Measurements from ENCODE around the gene SLC1A5. TPM values are rescaled to one million over a fixed set of nuclear protein-coding genes. Genes with fewer than 3 reads are reported as not detected.
"Not testable (repeated sequence)": the region's sequence is repeated elsewhere in the genome, so short reads cannot be mapped to it uniquely, and the experiment has no call there.

Gene SLC1A5
- polyA plus RNA-seq (ENCODE audit: insufficient read length in 3 of 3), result 10 to 100 TPM; 32.8 to 42.7 (median 38.8) TPM

DNA sequence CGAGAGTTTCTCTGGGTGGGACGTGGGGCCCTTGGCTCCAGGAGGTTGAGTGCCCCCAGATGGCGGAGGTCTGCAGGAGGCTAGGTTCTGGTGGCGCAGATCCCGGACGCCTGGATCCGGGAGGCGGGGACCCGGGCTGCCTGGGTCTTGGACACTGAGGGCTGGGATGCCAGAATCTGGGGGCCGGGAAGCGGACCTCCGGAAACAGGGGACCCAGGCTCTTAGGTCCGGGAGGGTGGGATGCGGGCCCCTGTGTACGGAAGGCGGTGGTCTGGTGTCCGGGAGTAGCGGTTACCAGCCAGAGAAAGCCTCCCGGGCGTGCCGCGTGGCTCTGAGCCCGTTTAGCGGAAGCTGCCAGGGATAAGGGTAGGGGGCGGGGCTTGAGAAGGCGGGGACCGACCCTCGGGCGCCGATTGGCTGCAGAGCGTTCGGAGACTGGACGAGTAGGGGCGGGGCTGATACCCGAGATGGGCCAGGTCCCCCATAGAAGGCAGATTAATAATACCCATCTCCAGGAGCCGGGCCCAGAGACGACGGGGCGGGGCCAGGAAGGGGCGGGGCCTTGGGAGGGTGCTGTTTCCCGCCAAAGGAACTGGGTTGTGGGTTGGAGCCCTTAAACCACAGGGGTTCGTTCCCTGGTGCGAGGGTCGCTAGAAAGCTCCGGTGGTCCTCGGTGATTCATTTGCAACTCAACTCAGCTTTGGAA, at the start of gene SLC1A5:
Gene SLC1A5, minus strand, starts transcription at position 333 of the 706 bp plus-strand sequence. CDS start 629 bp downstream, outside the sequence.
- DNase-seq (ENCODE audit: low read depth in 3 of 3, low spot score in 2 of 3), result peak in 2 of 3 donors; percentile 80 to 86

DNA sequence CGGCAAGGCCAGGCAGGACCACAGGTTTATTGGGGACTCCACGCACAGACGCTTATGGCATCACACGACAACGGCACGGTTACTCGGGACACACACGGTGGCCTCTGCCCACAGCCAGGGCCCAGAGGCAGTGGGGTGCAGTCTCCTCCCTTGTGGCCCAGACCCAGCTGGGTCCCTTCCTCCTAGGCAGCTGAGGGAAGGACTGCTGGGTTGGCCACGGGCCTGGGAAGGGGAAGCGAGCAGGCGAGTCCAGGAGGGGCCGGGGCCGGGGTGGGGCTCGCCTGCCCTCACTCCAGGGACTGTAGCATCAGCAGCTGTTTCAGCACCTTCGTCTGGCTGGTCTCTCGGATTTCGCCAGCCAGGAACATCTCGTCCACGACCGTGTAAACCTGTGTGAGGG, 49.8 kb upstream of the SLC1A5 start:
- DNase-seq (ENCODE audit: low read depth in 3 of 3, low spot score in 2 of 3), result no peak

DNA sequence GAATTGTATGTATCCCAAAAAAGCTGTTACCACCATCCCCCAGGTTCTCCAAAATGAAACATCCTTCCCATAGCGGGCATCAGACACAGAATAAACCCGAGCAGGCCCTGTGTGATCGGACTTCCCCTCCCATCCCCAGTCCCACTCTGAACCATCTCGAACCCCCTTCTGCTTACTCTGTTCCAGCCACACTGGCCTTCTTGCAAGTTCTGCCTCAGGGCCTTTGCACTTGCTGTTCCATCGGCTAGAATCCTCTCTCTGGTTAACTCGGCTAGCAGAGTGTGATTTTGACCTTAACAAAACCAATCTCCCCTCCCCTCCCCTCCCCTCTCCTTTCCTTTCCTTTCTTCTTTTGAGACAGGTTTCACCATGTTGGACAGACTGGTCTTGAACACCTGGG, 46.6 kb upstream of the SLC1A5 start:
- DNase-seq (ENCODE audit: low read depth in 3 of 3, low spot score in 2 of 3), result no peak

DNA sequence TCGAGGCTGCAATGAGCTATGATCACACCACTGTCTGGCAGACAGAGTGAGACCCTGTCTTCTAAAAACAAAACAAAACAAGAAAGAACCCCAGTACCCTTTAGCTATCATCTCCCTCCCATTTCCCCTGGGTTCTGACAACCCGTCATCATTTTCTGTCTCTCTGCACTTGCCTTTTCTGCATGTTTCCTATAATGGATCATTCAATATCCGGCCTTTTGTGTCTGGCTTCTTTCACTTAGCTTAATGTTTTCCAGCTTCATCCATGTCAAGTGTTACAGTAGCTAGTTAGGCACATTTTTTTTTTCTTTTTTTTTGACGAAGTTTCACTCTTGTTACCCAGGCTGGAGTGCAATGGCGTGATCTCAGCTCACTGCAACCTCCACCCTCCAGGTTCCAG, 45.7 kb upstream of the SLC1A5 start:
- no peak for DNase-seq (ENCODE audit: low read depth in 3 of 3, low spot score in 2 of 3)

DNA sequence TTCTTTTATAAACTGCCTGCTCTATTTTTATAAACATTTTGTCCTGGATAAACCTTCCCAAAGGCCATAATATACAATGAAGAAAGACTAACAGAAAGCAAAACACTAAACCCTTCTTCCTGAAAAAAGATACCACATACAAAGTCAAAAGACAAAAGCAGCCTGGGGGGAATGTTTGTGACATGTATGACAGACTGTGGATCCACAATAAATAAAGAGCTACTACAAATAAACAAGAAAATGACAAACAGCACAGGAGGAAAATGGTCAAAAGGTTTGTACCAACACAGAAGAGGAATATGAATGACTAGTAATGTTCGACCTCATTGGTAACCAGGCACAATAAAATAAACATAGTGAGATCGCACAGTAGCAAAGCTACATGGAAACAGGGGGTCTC, 42.5 kb upstream of the SLC1A5 start:
- DNase-seq (ENCODE audit: low read depth in 3 of 3, low spot score in 2 of 3), result no peak

DNA sequence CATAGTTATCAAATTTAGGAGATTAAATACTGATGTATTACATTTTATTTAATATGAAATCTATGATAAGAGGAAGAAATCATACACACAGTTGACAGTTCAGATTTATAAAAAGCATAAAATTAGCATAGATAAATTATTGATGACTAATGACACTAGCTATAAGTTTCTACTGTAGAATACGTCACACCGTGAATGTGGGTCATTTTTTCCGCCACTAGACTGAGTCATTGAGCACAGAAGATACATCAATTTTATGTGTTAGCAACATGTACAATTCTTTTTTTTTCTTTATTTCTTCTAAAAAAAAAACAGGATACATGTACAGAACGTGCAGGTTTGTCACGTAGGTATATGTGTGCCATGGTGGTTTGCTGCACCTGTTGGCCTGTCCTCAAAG, 40.1 kb upstream of the SLC1A5 start:
- DNase-seq (ENCODE audit: low read depth in 3 of 3, low spot score in 2 of 3), result no peak

DNA sequence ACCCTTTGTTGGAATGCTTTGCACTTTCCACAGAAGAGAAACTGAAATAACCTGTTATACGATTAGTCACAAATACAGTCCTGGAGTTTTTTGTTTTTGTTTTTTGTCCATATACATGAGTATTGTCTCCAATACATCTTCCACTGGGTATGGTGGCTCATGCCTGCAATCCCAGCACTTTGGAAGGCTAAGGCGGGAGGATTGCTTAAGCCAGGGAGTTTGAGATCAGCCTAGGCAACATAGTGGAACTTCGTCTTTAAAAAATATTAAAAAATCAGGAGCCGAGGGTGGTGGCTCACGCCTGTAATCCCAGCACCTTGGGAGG, 37.3 kb upstream of the SLC1A5 start:
- DNase-seq (ENCODE audit: low read depth in 3 of 3, low spot score in 2 of 3), result no peak

DNA sequence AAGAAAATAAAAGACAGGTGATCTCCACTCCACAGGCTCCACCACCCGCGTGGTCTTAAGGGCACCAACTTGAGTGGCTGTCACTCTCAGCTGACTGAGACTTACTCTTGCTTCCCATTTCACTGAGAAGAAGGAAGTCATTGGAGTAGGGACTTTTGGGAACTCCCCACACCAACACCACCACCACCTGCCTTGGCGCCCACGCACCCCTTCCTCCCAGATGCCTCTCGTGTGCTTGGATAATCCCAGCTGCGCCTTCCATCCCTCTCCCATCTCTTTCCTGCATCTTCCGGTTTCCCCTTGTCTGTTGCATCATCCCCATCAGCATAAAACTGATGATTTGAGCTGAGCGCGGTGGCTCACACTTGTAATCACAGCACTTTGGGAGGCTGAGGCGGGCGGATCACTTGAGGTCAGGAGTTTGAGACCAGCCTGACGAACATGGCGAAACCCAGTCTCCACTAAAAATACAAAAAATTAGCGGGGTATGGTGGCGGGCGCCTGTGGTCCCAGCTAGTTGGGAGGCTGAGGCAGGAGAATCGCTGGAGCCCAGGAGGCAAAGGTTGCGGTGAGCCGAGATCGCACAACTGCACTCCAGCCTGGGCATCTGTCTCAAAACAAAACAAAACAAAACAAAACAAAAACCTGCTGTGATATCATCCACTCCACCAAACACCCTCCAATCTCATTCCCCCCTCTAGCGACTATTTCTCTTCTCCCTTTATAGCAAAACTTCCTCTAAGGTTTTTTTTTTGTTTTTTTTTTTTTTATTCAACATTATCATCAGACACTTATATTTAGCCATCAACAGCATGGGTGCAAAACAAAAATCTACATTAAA, 36.7 kb upstream of the SLC1A5 start:
- DNase-seq (ENCODE audit: low read depth in 3 of 3, low spot score in 2 of 3), result no peak

DNA sequence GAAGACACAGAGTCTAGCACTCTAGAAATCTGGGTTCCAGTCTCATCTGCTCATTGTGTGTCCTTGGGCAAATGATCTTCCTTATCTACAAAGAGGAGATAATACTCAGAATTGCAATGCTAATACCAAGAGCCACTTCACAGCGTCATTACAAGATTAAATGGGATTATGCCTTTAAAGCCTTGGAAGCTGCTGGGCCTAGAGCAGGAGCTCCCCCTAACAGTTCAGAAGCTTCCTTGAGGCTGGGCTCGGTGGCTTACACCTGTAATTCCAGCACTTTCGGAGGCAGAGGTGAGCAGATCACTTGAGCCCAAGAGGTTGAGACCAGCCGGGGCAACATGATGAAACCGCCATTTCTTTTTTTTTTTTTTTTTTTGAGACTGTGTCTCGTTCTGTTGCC, 34.7 kb upstream of the SLC1A5 start:
- DNase-seq (ENCODE audit: low read depth in 3 of 3, low spot score in 2 of 3), result no peak

DNA sequence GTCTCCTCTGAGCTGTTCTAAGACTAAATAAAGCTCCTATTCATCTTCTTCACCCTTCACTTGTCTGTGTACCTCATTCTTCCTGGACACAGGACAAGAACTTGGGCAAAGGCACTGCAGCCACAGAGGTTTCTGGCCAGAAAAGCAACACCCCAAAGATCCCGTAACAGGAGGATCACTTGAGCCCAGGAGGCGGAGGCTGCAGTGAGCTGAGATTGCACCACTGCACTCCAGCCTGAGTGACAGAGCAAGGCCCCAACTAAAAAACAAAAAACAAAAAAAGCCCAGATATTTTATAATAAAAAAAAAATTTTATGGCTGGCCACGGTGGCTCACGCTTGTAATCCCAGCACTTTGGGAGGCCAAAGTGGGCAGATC, 34.0 kb upstream of the SLC1A5 start:
- not testable (repeated sequence) for DNase-seq (ENCODE audit: low read depth in 3 of 3, low spot score in 2 of 3)

DNA sequence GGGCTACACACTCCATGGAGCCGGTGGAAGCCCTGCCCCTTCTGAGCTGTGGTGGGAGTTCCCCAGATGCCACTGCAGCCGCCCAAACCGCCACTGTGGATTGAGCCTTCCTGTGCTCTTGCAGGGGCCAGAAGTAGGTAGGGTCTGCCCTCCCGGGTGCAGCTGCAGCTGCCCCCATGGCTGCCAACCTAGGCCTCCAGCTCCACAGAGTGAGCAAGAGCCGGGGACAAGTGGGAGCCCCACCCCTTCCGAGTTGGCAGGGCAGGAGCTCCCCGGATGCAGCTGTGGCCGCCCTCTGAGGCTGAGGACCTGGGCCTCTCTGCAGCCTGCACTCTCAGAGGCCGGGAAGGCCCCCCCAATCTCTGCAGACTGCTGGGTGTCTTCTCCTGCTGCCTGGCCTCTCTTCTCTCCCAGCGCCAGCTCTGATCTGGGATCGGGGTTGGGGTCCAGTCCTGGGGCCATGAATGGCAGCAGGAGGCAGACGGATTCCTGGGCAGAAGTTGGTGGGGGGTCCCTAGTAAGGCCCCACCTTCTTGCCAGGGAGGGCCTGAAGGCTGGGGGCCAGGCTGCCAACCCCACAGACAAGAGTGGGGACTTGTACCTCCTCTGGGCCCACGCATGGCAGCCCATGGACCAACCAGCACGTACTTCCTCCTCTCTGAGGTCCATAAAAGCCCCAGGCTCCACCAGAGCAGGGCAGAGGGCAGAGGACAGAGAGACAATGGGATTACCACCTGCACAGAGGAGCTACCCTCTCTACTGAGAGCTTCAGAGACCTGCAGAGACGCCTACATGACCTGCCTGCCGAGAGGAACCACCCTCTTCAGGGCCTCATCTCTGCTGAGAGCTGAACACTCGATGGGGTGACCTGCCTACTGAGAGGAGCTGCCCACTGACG, 33.4 kb upstream of the SLC1A5 start:
- DNase-seq (ENCODE audit: low read depth in 3 of 3, low spot score in 2 of 3), result no peak

DNA sequence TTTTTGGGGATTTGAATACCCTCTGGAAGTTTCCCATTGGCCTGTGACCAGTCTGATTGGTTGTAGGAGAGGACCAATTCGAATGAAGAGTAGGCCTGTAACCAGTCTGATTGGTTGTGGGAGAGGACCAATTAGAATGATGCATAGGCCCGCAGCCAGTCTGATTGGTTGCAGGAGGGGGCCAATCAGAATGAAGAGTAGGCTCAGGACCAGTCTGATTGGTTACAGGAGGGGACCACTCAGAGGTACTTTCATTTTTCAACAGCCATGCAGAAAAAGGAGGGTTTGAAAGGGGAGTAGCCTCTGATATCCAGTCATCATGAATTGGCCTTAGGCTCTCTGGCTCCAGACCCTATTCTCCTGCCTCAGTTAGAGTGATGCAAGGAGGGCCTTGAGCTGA, 30.4 kb upstream of the SLC1A5 start:
- no peak for DNase-seq (ENCODE audit: low read depth in 3 of 3, low spot score in 2 of 3)

DNA sequence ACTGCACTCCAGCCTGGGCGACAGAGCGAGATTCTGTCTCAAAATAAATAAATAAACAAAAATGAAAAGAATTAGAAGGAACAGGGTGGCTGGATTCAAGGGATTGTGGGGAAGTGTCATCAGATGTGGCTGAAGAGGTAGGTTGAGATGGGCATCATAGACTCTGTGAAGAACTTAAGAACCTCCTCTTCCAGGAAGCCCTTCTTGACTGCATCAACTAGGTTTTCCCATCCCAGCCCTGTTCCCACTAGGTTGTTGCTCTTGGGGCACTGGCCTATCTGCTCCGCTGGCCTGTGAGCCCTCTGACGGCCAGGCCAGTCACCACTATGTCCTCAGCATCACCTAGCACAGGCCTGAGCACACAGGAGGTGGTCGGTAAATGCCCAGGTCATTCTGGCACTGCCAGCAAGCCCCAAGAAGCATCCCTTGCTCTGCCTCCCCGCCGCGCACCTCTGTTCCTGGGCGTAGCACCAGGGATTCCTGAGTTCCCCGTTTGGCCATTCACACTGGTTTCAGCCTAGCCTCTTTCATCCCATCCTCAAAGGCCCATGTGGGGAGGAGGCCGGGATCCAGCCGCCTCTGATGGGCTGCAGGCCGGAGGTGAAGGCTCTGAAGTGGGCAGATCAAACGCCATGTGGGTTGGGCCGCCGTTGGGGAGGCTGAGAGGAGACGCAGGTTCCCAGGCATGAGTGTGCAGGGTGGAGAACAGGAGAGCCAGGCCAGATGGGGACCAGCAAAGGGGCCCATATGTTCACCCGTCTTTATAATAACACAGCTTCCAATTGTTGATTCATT, 27.6 kb upstream of the SLC1A5 start:
- DNase-seq (ENCODE audit: low read depth in 3 of 3, low spot score in 2 of 3), result no peak

DNA sequence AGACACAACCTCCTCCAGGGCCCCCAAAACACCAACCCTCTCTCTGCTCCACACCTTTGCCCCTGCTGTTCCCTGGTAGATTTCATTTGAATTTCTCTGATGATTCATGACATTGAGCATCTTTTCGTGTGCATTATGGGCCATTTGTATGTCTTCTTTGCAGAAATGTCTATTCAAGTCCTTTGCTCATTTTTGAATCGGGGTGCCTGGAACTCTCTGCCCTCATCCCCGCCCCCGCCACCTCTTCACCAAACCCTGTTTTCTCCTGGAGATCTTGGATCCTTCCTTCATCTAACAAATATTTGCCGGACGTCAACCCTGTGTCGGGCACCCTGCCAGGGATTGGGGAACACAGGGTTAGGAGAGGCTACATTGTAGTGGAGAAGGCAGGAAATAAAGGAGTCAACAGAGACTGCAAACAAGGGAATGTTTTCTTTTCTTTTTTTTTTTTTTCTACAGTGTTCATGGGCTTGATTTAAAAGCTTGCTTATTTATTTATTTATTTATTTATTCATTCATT, 25.5 kb upstream of the SLC1A5 start:
- no peak for DNase-seq (ENCODE audit: low read depth in 3 of 3, low spot score in 2 of 3)

DNA sequence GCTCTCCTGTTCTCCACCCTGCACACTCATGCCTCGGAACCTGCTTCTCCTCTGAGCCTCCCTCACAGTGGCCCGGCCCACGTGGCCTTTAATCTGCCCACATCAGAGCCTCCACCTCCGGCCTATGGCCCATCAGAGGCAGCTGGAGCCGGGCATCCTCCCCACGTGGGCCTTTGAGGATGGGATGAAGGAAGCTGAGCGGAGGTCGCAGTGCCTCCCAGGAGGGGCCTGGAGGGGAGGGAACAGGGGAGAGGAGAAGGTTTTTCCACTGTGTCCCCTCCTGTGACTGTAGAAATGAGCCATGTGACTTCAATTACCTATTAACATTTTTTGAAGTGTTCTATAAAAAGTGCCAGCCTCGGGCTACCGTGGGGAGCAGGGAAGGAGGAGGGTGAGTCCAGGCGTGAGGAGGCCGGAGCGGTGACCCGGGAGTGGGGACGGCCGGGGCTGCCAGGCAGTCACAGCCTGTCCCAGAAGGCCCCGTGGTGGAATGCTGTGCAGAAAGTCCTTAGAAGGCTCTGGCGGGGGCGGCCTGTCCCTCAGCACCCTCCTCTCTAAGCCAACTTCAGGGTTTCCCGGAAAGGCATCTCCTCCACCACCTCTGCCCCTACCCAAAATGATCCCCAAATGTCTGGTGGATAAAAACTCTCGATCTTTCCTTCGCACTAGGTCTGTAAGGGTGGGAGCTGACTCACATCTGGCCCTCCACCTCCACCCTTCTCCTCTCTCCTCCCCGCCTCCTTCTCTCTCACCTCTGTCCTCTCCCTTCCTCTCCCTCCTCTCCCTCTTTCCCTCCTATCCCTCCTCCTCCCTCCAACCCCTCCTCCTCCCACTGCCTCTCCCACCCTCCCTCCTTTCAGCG, 24.8 kb upstream of the SLC1A5 start:
- DNase-seq (ENCODE audit: low read depth in 3 of 3, low spot score in 2 of 3), result no peak

DNA sequence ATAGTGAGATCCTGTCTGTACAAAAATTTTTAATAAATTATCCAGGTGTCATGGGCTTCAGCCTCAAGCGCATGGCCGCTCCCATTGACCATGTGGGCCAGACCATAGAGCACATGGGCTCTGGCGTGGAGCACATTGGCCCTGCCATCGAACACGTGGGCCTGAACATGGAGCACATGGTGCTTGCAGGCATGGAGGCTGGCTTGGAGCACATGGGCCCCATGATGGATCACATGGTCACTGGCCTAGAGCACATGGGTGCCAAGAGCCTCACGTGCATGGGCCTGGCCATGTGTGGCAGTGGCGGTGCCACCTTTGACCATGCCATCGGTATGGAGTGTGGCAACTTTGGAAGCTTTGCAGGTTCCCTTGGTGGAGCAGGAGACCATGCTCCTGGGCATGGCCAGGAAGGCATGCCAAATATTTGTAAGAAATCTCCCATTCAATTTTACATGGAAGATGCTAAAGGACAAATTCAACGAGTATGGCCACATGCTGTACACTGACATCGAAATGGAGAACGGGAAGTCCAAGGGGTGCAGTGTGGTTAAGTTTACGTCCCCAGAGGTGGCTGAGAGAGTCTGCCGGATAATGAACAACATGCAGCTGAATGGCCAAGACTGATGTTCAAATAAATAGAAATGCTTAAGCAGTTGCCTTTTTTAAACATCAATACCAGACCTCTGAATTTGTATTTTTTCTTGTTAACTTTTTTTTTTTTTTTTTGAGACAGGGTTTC, 21.3 kb upstream of the SLC1A5 start:
- no peak for DNase-seq (ENCODE audit: low read depth in 3 of 3, low spot score in 2 of 3)

DNA sequence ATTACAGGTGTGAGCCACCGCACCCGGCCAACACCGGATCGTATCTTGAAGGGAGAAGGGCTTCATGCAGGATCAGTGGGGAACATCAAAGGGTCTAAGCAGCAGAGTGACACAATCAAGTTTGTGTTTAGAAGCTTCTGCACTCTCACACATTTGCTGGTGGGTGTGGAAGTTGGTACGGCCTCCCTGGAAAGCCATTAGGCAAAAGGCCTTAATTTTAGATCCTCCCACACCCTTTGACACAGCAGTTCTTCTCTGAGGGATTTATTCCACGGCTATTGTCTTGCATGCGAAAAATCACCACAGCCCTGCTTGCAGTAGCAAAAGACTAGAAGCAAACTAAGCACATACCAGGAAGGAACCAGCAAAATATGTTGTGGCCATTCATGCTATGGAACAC, 18.3 kb upstream of the SLC1A5 start:
- no peak for DNase-seq (ENCODE audit: low read depth in 3 of 3, low spot score in 2 of 3)

DNA sequence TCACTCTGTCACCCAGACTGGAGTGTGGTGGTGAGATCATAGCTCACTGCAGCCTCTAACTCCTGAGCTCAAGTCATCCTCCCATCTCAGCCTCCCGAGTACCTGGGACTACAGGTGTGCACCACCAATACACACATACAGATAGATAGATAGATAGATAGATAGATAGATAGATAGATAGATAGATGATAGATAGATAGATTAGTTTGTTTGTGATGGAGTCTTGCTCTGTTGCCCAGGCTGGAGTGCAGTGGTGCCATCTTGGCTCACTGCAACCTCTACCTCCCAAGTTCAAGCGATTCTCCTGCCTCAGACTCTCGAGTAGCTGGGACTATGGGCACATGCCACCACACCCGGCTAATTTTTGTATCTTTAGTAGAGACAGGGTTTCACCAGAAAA, 16.0 kb upstream of the SLC1A5 start:
- not testable (repeated sequence) for DNase-seq (ENCODE audit: low read depth in 3 of 3, low spot score in 2 of 3)

DNA sequence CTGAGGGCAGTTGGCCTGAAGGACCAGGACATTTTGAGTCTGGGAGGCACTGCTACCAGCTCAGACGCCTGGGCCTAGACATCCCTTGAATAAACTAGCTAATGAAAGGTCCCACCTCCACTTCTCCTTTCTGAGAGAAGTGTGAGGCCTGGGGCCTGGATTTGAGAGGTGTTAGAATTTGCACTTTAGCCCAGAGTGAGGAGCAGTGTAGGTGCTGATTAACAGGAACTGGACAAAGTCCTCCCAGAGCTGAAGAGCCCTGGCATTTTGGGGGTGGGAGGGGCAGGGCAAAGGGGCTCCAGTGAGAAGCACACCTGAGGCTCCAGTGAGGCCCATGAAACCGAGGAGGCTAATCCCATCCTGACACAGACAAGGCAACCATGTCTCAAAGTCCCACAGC, 15.2 kb upstream of the SLC1A5 start:
- no peak for DNase-seq (ENCODE audit: low read depth in 3 of 3, low spot score in 2 of 3)

Measured in right renal cortex interstitium (tissue), 3 donors.